Type B pancreatic cell (in vitro differentiated cells): ENCODE measurements around the gene SLC66A1. TPM values are rescaled to one million over a fixed set of nuclear protein-coding genes. Genes with fewer than 3 reads are reported as not detected.

Experiments
- DNase-seq: peaks from one replicate; pipeline ENCODE4 v3.0.0; 2021; ENCODE audit warnings: mixed read lengths; ENCODE audit not compliant: unreplicated experiment; ENCODE audit errors: extremely low spot score
- H3K27ac Mint-ChIP-seq: 2 replicates; pipeline ENCODE4 v1.8.0; 2021; ENCODE audit warnings: mild to moderate bottlenecking, mixed read lengths
- H3K27me3 Mint-ChIP-seq: 2 replicates; pipeline ENCODE4 v1.8.0; 2021; ENCODE audit warnings: mixed read lengths
- H3K36me3 Mint-ChIP-seq: 2 replicates; pipeline ENCODE4 v1.8.0; 2021; ENCODE audit warnings: mixed read lengths
- H3K4me1 Mint-ChIP-seq: one replicate; pipeline ENCODE4 v1.8.0; 2021; ENCODE audit warnings: mixed read lengths; ENCODE audit not compliant: unreplicated experiment
- H3K4me3 Mint-ChIP-seq: 2 replicates; pipeline ENCODE4 v1.8.0; 2021; ENCODE audit warnings: mild to moderate bottlenecking, mixed read lengths
- H3K9me3 Mint-ChIP-seq: 2 replicates; pipeline ENCODE4 v1.8.0; 2021; ENCODE audit warnings: mixed read lengths
- total RNA-seq: library from RNA; stranded (reverse); gene quantifications from 2 replicates; pipeline ENCODE4 v1.2.1, GENCODE V29; 2021; ENCODE audit warnings: low replicate concordance
- TF ChIP-seq, protein P1 (sequence below): fragments of 200-600 bp; sonication (generic); conservative IDR thresholded peaks from 2 replicates; pipeline ENCODE4 v1.5.0; 2021; ENCODE audit warnings: antibody characterized with exemption, mild to moderate bottlenecking

The SLC66A1 gene
- total RNA-seq, 1 donor from 2014 or later, result 24.1 TPM

- Mint-ChIP-seq H3K9me3 (no peaks in the 10 kb centered on the region), H3K36me3 (peaks cover 8% of the 10 kb centered on the region), H3K4me3 (peak overlapping the region; percentile 4), H3K4me1 (peaks cover 20% of the 10 kb centered on the region), H3K27ac (peak overlapping the region; percentile 56), H3K27me3 (no peaks in the 10 kb centered on the region)
- no peak for DNase-seq
- TF ChIP-seq, protein P1, sequence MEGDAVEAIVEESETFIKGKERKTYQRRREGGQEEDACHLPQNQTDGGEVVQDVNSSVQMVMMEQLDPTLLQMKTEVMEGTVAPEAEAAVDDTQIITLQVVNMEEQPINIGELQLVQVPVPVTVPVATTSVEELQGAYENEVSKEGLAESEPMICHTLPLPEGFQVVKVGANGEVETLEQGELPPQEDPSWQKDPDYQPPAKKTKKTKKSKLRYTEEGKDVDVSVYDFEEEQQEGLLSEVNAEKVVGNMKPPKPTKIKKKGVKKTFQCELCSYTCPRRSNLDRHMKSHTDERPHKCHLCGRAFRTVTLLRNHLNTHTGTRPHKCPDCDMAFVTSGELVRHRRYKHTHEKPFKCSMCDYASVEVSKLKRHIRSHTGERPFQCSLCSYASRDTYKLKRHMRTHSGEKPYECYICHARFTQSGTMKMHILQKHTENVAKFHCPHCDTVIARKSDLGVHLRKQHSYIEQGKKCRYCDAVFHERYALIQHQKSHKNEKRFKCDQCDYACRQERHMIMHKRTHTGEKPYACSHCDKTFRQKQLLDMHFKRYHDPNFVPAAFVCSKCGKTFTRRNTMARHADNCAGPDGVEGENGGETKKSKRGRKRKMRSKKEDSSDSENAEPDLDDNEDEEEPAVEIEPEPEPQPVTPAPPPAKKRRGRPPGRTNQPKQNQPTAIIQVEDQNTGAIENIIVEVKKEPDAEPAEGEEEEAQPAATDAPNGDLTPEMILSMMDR, result no peak
Measured at GRCh38 chr1:19342062-19342750, 30.1 kb downstream of the SLC66A1 start.

- DNase-seq, result no peak
- Mint-ChIP-seq H3K9me3 (no peaks in the 10 kb centered on the region), H3K27me3 (no peaks in the 10 kb centered on the region), H3K36me3 (peaks cover 8% of the 10 kb centered on the region), H3K4me3 (no peak overlapping the region), H3K27ac (no peak overlapping the region), H3K4me1 (peaks cover 19% of the 10 kb centered on the region)
- TF ChIP-seq, protein P1, result no peak
Measured at GRCh38 chr1:19342894-19343616, 30.9 kb downstream of the SLC66A1 start.

GRCh38 chr1:19343617-19344350, 31.7 kb downstream of the SLC66A1 start:
- Mint-ChIP-seq H3K27ac (no peak overlapping the region), H3K27me3 (no peaks in the 10 kb centered on the region), H3K4me1 (peaks cover 14% of the 10 kb centered on the region), H3K9me3 (no peaks in the 10 kb centered on the region), H3K36me3 (peaks cover 8% of the 10 kb centered on the region), H3K4me3 (no peak overlapping the region)
- no peak for DNase-seq
- TF ChIP-seq, protein P1, result no peak

GRCh38 chr1:19344372-19344810, 32.3 kb downstream of the SLC66A1 start:
- no peak overlapping the region for H3K27ac Mint-ChIP-seq
- DNase-seq, result no peak
- TF ChIP-seq, protein P1, result peak; percentile 81

GRCh38 chr1:19344831-19345230, 32.7 kb downstream of the SLC66A1 start:
- H3K27me3 Mint-ChIP-seq, result no peaks in the 10 kb centered on the region

More at GRCh38 chr1:19344372-19344810, 32.3 kb downstream of the SLC66A1 start:
- H3K9me3 Mint-ChIP-seq, result no peaks in the 10 kb centered on the region
- H3K27me3 Mint-ChIP-seq, result no peaks in the 10 kb centered on the region
- H3K4me1 Mint-ChIP-seq, result peaks cover 10% of the 10 kb centered on the region
- H3K36me3 Mint-ChIP-seq, result peaks cover 8% of the 10 kb centered on the region
- no peak overlapping the region for H3K4me3 Mint-ChIP-seq

More at GRCh38 chr1:19344831-19345230, 32.7 kb downstream of the SLC66A1 start:
- peaks cover 10% of the 10 kb centered on the region for H3K4me1 Mint-ChIP-seq
- H3K27ac Mint-ChIP-seq, result no peak overlapping the region
- TF ChIP-seq, protein P1, result no peak
- H3K36me3 Mint-ChIP-seq, result peaks cover 8% of the 10 kb centered on the region
- DNase-seq, result no peak
- no peak overlapping the region for H3K4me3 Mint-ChIP-seq
- H3K9me3 Mint-ChIP-seq, result no peaks in the 10 kb centered on the region
